Measurements from ENCODE around the gene HTT.

- TF ChIP-seq CTCF (IDR thresholded peaks at IDR 0.05) = no peak
- TF ChIP-seq POLR2A (IDR thresholded peaks at IDR 0.05) = no peak
Observed at GRCh38 chr4:3221996-3222395, 147.5 kb downstream of the HTT start.

Data from lower leg skin (tissue), 3 donors.